ENCODE results near the gene RABGAP1L.

DNA sequence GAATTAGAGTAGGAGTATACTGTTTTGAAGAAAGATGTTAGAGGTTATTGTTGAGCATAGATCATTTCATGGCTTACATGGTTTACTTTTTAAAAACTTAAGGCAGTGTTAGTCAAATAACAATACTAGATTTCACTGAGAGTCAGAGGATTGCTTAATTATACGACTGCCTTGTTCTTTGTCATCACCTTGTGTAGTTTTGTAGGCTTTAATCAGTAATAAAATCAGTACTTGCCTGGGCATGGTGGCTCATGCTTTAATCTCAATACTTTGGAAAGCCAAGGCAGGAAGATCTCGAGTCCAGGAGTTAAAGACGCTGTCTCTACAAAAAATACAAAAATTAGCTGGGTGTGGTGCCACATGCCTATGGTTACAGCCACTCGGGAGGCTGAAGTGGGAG lies 247.1 kb downstream of the RABGAP1L start:
- TF ChIP-seq POLR2A (IDR thresholded peaks at IDR 0.05; ENCODE audit: low read depth, low read length) (no peak), CHD1 (IDR thresholded peaks at IDR 0.05; ENCODE audit: low read depth, low read length) (no peak)
- TF ChIP-seq, protein P1, sequence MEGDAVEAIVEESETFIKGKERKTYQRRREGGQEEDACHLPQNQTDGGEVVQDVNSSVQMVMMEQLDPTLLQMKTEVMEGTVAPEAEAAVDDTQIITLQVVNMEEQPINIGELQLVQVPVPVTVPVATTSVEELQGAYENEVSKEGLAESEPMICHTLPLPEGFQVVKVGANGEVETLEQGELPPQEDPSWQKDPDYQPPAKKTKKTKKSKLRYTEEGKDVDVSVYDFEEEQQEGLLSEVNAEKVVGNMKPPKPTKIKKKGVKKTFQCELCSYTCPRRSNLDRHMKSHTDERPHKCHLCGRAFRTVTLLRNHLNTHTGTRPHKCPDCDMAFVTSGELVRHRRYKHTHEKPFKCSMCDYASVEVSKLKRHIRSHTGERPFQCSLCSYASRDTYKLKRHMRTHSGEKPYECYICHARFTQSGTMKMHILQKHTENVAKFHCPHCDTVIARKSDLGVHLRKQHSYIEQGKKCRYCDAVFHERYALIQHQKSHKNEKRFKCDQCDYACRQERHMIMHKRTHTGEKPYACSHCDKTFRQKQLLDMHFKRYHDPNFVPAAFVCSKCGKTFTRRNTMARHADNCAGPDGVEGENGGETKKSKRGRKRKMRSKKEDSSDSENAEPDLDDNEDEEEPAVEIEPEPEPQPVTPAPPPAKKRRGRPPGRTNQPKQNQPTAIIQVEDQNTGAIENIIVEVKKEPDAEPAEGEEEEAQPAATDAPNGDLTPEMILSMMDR (conservative IDR thresholded peaks at IDR 0.05; ENCODE audit: low read depth, low read length), result no peak
- TF ChIP-seq, protein P2, sequence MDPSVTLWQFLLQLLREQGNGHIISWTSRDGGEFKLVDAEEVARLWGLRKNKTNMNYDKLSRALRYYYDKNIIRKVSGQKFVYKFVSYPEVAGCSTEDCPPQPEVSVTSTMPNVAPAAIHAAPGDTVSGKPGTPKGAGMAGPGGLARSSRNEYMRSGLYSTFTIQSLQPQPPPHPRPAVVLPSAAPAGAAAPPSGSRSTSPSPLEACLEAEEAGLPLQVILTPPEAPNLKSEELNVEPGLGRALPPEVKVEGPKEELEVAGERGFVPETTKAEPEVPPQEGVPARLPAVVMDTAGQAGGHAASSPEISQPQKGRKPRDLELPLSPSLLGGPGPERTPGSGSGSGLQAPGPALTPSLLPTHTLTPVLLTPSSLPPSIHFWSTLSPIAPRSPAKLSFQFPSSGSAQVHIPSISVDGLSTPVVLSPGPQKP (IDR thresholded peaks at IDR 0.05; ENCODE audit: borderline replicate concordance, low read depth, low read length), result no peak
